NCI-H82 (cell line): ENCODE results near the gene KCNQ5.

Experiments
- DNase-seq: peaks from one replicate; lab custom pipeline; 2025; lab: John Stamatoyannopoulos, UW

Gene KCNQ5

GRCh38 chr6:73002588-73002987 lies 380.7 kb downstream of the KCNQ5 start:
- no peak for DNase-seq

GRCh38 chr6:73003302-73003701 lies 381.4 kb downstream of the KCNQ5 start:
- DNase-seq: no peak

GRCh38 chr6:73004231-73004630 lies 382.4 kb downstream of the KCNQ5 start:
- no peak for DNase-seq

GRCh38 chr6:73004861-73005260 lies 383.0 kb downstream of the KCNQ5 start:
- DNase-seq: no peak

DNA sequence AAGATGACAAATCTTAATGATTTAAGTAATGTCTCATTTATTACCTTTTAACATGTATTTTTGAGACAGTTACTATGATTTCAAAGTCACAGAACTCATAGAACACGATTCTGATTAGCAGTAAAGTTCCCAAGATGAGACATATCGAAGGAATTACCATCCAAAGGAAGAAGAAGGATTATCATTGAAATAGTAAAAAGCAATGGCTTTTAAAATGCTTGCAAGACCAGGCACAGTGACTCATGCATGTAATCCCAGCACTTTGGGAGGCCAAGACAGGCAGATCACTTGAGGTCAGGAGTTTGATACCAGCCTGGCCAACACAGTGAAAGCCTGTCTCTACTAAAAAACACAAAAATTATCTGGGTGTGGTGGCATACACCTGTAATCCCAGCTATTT lies 384.3 kb downstream of the KCNQ5 start:
- DNase-seq: no peak

GRCh38 chr6:73011945-73012344 lies 390.1 kb downstream of the KCNQ5 start:
- no peak for DNase-seq

GRCh38 chr6:73017476-73017875 lies 395.6 kb downstream of the KCNQ5 start:
- no peak for DNase-seq

DNA sequence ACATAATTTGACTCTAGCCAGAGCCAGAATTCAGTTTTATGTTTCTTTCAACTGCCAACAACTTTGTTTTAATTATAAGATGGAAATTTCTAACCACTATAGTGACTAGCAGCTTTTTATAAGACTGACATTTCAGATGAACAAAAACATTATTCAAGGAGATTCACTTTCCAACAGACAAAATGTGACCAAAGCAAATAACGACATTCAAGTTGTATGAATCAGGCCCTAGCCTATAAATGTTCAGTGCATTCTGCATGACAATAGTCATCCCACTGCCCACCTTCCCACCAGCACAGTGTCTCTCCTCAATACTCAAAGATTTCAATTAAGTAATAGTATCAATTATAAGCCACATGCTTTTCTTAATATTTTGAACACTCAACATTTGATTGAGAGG lies 402.7 kb downstream of the KCNQ5 start:
- DNase-seq: no peak

GRCh38 chr6:73027691-73028090 lies 405.8 kb downstream of the KCNQ5 start:
- DNase-seq: no peak

- no peak for DNase-seq
These were observed 406.4 kb downstream of the KCNQ5 start for GRCh38 chr6:73028124-73028766.

DNA sequence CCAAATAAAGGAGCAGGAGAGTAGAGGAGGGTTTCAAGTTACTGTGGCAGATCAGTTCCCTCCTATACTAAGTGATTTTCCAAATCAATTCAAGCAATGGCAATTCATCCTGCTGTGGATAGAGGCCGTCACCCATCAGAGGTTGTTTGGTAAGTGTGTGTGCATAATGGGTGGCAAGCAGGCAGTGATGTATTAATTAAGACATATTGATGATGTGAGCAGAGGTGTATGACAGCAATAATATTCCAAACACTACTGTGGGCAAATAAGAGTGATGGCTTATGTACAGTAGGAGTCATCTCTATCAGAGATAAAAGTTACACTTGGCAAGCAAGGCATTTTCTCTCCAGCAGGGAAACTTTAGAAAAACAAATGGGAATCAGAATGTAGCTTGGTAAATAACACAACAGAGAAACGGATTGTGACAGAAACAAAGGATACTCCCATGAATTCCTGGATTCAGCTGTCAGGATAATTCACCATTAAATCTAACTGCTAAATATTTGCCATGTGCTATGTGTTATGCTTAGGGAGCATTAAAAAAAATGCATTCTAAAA lies 407.1 kb downstream of the KCNQ5 start:
- DNase-seq: no peak

- DNase-seq: no peak
These were observed 408.4 kb downstream of the KCNQ5 start for GRCh38 chr6:73030257-73030656.

GRCh38 chr6:73030791-73031782 lies 409.2 kb downstream of the KCNQ5 start:
- no peak for DNase-seq

- no peak for DNase-seq
These were observed 410.7 kb downstream of the KCNQ5 start for GRCh38 chr6:73032586-73032985.

DNA sequence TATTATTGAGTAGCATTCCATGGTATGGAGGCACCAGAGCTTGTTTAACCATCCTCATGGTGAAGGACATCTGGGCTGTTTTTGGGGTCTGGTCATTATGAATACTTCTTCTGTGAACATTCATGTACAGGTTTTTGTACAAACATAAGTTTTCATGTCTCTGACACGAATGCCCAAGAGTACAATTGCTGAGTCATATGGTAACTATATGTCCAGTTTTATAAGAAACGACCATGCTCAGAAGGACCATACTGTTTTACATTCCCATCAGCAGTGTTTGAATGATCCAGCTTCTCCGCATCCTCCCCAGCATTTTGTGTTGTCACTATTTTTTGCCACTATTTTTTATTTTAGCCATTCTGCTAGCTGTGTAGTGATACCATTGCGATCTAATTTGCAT lies 414.8 kb downstream of the KCNQ5 start:
- no peak for DNase-seq

DNA sequence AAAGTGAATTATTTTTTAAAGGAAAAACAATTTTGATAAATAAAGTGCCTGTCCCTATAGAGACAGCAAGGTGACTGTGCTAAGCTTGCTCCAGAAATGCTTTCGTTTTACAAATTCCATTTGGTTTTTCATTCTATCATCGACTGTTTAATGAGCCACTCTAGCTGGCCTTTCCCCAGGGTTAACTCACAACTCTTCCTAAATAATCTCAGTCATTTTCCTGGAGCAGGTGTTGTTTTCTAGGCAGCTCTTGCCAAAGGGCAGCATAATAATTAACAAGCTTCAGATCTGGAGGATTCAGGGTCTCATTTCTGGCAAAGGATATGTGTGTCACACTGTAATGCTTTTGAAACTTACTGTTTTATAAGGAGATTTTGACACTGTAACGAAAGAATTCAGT lies 419.2 kb downstream of the KCNQ5 start:
- DNase-seq: peak; percentile 1

GRCh38 chr6:73042892-73043291 lies 421.0 kb downstream of the KCNQ5 start:
- DNase-seq: no peak

DNA sequence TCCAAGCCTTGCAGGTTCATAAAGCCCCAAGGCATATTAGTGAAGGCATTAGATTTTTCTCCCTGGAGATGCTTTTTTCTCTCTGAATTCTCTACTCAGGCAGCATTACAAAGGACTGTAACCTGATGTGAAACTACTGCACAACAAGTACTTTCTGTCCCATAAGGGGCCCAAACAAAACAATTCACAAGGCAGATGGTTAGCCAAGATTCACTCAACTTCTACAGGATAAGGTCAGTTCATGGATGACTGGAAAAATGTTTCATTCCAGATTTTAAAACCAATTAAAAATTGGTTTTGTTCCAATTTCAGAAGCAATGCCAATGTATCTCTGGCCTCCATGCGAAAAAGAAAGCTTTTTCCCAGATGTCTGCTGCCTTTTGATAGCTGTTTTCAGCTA lies 421.6 kb downstream of the KCNQ5 start:
- DNase-seq: no peak

DNA sequence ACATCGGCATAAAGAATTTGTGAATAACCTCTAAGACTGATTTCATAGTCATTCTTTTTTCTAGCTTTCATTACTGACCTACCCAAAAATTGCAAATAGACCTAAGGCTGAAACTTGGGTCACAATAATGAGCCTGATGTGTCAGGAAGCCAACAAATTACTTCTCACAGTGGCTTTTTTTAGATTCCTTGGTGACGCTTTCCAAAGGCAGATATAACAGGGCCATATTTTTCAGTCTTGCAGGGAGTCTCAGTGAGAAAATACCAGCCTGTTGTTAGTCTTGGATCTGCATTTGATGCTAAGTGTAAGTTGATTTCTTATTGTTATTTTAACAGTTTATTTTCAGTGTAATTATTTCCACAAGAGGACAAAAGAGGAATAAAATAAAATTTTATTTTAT lies 423.7 kb downstream of the KCNQ5 start:
- no peak for DNase-seq

- DNase-seq: no peak
These were observed 425.9 kb downstream of the KCNQ5 start for GRCh38 chr6:73047801-73048200.

DNA sequence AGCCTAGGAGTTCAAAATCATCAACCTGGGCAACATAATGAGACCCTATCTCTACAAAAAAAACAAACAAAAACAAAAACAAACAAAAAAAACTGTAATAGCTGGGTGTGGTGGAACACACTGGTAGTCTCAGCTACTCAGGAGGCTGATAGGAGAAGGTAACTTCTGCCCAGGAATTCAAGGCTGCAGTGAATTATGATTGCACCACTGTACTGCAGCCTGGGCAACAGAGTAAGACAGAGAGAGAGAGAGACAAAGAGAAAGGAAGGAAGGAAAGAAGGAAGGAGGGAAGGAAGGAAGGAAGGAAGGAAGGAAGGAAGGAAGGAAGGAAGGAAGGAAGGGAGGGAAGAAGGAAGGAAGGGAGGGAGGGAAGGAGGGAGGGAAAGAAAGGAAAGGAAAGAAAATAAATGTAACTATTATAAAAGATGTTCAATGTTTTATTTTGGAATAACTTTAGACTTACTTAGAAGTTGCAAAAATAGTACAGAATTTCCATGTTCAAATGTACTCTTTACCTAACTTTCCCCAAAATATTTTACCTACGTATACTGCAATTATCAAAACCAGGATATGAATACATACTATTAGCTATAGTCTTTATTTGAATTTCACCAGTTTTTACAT lies 428.2 kb downstream of the KCNQ5 start:
- DNase-seq: no peak

DNA sequence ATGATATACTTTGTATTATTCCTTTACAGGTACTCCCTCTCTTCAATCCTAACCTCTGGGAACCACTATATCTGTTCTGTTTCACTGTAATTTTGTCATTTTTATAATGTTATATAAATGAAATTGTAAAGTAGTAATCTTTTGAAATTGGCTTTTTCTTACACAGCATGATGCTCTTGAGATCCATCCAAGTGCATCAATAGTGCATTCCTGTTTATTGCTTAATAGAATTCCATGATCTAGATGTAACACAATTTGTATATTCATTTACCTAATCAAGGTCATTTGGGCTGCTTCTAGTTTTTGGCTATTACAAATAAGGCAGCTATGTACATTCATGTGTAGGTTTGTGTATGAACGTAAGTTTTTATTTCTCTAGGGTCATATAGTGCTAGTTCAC lies 428.8 kb downstream of the KCNQ5 start:
- DNase-seq: no peak

DNA sequence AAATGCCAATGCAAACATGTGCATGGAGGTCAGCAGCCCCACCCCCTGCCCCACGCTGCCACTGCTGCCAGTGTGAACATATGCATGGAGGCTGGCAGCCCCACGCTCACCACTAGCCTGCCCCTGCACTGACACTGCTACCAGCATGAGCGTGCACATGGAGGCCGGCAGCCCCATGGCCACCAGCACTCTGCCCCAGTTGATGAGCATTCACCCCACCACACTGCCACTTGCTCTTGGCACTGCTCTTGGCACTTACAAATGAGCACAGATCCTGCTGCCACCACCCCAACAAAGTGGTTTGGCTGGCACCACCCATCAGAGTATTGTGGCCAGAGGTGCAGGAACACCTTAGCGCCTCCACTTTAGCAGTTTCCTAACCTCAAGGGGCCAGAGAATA lies 429.3 kb downstream of the KCNQ5 start:
- DNase-seq: no peak
